ENCODE measurements around the gene ODAD4.
"Not testable (repeated sequence)": the region's sequence is repeated elsewhere in the genome, so short reads cannot be mapped to it uniquely, and the experiment has no call there.

Gene ODAD4

GRCh38 chr17:42000413-42001133 is 70.2 kb downstream of the ODAD4 start:
- DNase-seq (ENCODE audit: low read depth in 2 of 2), result no peak

- DNase-seq (ENCODE audit: low read depth in 2 of 2), result no peak
Observed at GRCh38 chr17:42001729-42002128, 71.3 kb downstream of the ODAD4 start.

DNA sequence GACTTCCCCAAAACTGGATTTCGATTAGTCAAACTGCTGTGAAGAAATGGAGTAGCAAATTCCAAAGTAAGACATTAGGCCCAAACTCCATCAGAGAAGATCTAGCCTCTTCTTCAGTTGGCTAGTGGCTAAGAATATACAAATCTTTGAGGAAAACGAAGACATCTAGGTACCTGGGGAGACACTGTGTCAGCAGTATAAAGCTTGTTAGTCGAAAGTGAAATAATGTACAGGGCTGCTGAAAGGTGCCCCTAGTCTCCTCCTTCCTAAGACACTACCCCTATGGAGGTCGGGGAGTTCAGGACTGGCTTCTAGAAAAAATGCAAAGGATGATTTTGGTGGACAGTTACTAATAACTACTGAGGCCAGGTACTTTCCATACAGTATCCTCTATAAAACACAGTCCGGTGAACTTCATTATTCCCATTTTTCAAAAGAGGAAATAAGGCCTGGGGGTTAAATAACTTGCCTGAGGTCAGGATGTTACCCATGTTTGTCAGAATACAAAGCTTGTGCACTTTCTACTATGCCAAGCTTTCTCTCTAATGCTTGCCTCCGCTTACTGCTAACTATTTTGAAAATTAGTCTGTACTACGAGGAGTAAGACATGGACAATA is 71.9 kb downstream of the ODAD4 start:
- no peak for DNase-seq (ENCODE audit: low read depth in 2 of 2)

- DNase-seq (ENCODE audit: low read depth in 2 of 2), result no peak
Observed at GRCh38 chr17:42002792-42003301, 72.4 kb downstream of the ODAD4 start.

DNA sequence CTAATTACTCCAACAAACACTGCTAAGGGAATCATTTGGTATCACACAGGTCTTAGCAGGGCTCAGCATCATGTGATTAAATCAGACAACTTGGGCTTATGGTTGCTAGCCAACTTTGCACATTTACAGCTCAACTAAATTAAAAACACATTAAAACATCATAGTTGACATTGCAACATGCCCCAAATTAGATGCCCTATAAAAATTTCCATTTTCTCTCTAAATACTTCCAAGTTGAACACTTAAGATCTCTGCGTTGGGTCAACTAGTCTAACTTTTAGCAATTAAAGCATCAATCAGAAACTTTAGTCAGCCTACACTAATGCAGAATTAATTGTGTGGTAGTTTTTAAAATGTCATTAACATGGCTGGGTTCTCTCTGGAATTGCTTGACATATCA is 74.7 kb downstream of the ODAD4 start:
- no peak for DNase-seq (ENCODE audit: low read depth in 2 of 2)

- no peak for DNase-seq (ENCODE audit: low read depth in 2 of 2)
Observed at GRCh38 chr17:42009170-42009569, 78.8 kb downstream of the ODAD4 start.

DNA sequence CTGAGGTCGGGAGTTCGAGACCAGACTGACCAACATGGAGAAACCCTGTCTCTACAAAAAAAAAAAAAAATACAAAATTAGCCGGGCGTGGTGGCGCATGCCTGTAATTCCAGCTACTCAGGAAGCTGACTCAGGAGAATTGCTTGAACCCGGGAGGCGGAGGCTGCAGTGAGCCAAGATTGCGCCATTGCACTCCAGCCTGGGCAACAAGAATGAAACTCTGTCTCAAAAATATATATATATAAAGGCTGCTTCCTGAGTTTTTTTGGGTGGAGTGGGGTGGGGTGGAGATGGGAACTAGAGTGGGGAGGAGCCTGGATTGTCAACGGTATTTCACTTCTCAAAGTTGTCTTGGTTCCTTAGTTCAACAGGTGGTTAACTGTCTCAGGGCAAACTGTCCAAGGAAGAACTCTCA is 79.9 kb downstream of the ODAD4 start:
- not testable (repeated sequence) for DNase-seq (ENCODE audit: low read depth in 2 of 2)

- no peak for DNase-seq (ENCODE audit: low read depth in 2 of 2)
Observed at GRCh38 chr17:42010898-42011516, 80.6 kb downstream of the ODAD4 start.

- DNase-seq (ENCODE audit: low read depth in 2 of 2), result not testable (repeated sequence)
Observed at GRCh38 chr17:42012363-42012762, 81.9 kb downstream of the ODAD4 start.

DNA sequence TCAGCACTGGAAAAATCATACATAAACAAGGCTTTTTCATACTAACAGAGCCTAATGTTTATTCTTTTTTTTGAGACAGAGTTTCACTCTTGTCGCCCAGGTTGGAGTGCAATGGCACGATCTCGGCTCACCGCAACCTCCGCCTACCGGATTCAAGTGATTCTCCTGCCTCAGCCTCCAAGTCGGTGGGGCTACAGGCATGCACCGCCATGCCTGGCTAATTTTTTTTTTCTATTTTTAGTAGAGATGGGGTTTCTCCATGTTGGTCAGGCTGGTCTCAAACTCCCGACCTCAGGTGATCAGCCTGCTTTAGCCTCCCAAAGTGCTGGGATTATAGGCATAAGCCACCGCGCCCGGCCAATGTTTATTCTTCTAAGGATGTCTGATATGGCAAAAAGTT is 83.3 kb downstream of the ODAD4 start:
- DNase-seq (ENCODE audit: low read depth in 2 of 2), result not testable (repeated sequence)

Measured in stimulated activated CD8-positive, alpha-beta memory T cell treated with anti-CD3 and anti-CD28 coated beads, Interleukin-7, amount 100 ng/mL, for 1 hour (primary cell).